Endothelial cell of hepatic sinusoid (primary cell): ENCODE measurements around the gene CAMTA1.

Experiments
- in situ Hi-C: cut with HindIII; loops from 2 replicates; pipeline ENCODE4 v1.10.0; 2017; ENCODE audit warnings: low sequenced_read_pairs

Gene CAMTA1

DNA sequence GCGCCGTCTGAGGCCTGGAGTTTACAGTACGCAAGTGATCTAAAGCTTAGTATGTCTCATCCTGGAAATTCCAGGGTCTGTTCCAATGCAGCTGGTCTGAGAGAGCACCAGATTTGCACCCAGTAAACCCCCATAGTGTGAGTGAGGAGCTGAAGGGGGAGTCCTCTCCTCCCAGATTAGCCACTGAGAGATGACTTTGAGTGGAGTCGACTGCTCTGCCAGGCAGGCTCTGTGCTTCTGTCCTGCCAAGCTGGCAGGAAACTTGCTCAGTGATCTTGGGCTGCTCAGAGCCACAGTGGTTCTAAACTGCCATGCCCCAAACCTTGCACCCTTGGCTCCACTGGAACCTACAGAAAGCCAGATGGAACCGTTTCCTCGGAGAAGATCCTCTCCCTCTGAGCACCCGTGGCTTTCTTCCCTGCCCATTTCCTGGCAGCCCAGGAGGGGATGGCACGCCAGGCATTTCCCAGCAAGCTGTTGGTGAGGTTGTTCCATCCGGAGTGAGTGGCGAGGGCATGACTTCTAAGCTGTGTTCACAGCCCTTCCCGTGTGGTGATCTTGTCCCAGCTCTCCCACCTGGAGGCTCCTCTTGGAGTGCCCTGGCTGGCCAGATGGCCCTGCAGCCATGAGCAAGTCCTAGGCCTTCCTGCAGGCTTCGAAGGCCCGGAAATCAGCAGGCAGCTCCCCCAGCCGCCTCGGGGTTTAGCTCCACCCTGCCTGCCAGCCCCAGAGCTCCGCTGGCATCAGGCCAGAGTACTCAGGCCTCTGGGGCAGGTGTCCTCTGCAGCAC lies 859.9 kb downstream of the CAMTA1 start:
- in situ Hi-C loops: no loop called here

GRCh38 chr1:7645751-7646048 lies 860.4 kb downstream of the CAMTA1 start:
- in situ Hi-C loops: no loop called here

- in situ Hi-C loops: no loop called here
Observed at GRCh38 chr1:7646164-7646563, 860.9 kb downstream of the CAMTA1 start.

- in situ Hi-C loops: no loop called here
Observed at GRCh38 chr1:7646981-7647901, 862.0 kb downstream of the CAMTA1 start.

DNA sequence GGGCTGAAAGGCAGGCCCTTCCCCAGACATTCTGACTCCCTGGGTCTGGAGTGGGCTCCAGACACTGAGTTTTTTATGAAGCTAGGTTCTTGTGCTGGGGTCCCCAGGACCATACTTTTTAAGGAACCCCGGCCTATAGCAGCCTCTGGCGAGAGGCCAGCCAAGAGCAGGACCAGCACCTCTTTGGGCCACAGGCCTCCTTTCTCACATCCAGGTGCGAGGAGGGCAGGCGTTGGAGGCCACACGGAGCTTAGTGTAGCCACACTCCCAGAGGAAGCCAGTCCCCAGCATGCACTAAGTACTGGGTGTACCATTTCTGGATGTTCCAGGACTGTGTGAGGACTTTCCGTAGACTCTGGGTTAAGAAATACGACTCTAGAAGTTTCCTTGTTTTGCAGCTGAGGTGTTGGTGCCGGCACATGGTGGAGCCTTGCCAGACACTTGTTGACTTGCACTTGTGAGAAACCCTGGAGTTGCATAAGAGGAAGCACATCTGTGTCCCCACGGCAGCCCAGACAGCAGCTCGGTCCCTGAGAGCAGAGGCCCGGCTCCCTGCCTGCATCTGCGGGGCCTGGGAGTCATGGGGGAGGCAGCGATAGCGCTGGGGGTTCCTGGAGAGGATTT lies 863.6 kb downstream of the CAMTA1 start:
- in situ Hi-C loops: no loop called here

GRCh38 chr1:7650801-7651200 lies 865.5 kb downstream of the CAMTA1 start:
- in situ Hi-C loops: no loop called here

DNA sequence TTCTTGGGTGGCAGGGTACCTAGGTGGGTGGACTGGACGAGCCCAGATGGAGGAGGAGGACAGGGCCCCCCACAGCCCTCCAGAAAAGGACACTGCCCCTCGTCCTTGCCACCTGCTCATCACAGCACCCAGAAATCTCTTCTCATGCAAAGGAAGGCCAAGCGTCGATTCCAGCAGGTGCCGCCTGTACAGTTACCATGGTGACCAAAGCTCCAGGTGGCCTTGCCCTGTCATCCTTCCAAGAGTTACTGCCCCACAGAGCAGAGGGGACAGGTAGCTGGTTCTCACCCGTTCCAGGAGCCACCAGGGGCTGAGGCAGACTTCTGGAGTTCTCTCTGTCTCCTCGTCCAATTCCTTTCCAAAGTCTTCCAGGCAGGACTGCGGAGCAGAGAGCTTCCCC lies 865.9 kb downstream of the CAMTA1 start:
- in situ Hi-C loops: no loop called here

- in situ Hi-C loops: no loop called here
Observed at GRCh38 chr1:7652061-7652460, 866.8 kb downstream of the CAMTA1 start.

DNA sequence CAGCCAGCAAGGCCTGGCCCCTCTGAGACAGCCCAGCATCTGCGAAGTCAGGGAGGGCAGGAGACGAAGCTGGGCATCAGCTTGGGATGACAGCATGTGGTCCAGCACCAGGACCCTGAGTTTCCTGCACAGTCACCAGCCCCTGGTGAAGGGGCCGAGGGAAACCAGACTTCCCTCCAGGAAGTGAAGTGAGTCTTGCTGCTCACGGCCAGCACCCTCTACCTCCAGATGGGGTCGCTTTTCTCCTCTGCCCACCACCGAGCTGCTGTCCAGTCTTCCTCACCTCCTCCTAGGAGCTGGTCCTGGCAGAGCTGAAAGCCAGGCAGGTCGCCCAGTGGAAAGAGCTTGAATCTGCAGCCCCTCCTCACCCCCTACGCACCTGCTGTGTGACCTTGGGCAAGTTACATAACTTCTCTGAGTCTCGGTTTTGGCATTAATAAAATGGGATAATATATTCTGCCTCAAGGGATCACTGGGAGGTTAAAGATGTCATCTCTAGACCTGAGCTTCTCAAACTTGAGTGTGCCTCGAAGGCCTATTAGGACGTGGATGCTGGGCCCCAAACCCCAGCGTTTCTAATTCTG lies 867.4 kb downstream of the CAMTA1 start:
- in situ Hi-C loops: no loop called here

- in situ Hi-C loops: loop anchor here (5.0 kb wide), 1 partner anchor 93 kb away; no protein-coding TSS in a partner anchor
Observed at GRCh38 chr1:7654725-7655124, 869.5 kb downstream of the CAMTA1 start.

GRCh38 chr1:7655354-7655753 lies 870.1 kb downstream of the CAMTA1 start:
- in situ Hi-C loops: loop anchor here (5.0 kb wide), 1 partner anchor 92 kb away; no protein-coding TSS in a partner anchor

GRCh38 chr1:7656557-7657215 lies 871.4 kb downstream of the CAMTA1 start:
- in situ Hi-C loops: loop anchor here (5.0 kb wide), 1 partner anchor 91 kb away; no protein-coding TSS in a partner anchor

DNA sequence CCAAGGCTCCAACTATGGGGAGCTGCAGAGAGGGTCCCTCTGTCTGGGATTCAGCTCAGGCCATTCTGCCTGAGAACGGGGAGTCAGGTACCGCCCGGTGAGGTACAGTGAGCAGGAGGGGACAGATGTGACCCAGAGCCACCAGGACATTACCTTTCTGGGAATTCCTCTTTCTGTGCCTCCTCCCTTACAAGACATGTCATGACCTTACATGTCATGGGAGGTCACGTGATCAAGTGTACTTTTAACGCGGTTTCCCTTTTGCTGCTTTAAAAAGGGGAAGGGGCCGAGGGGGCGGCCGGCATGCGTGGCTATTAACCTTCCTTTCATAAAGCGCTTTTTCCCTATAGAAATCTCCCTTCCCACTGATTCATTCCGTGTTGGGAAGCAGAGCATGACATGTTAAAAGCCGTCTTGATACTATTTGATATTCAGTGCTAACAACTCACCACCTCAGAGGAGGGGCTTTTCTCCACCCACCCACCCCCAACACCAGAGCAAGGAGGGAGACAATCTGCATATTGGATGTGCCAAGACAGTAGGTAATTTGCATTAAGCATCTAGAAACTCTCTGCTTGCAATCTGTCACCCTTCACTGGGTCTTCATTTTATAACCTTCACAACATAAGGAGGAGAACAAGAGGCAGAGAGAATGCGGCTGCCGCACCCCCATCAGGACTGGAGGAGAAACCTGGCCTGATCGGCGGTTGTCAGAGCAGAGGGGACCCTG lies 872.2 kb downstream of the CAMTA1 start:
- in situ Hi-C loops: loop anchor here (5.0 kb wide), 1 partner anchor 90 kb away; no protein-coding TSS in a partner anchor

GRCh38 chr1:7658099-7658498 lies 872.8 kb downstream of the CAMTA1 start:
- in situ Hi-C loops: loop anchor here (5.0 kb wide), 1 partner anchor 89 kb away; no protein-coding TSS in a partner anchor

DNA sequence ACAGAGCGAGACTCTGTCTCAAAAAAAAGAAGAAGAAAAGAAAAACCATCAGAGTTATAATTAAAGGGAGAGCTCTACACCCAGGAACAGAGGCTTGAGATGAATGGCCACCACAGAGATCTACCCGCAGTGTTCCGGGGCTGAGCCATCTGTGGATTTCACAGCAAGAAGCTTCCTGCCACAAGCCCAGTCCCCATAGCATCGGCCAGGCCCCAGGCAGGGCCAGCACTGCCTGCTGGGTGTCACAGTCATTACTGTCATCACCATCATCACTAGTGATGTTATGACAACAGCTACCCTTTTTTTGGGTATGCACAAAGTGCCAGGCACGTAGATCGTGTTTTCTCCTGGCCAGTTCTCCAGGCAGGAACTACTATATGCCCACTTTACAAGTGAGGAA lies 874.3 kb downstream of the CAMTA1 start:
- in situ Hi-C loops: loop anchor here (5.0 kb wide), 1 partner anchor 88 kb away; no protein-coding TSS in a partner anchor

DNA sequence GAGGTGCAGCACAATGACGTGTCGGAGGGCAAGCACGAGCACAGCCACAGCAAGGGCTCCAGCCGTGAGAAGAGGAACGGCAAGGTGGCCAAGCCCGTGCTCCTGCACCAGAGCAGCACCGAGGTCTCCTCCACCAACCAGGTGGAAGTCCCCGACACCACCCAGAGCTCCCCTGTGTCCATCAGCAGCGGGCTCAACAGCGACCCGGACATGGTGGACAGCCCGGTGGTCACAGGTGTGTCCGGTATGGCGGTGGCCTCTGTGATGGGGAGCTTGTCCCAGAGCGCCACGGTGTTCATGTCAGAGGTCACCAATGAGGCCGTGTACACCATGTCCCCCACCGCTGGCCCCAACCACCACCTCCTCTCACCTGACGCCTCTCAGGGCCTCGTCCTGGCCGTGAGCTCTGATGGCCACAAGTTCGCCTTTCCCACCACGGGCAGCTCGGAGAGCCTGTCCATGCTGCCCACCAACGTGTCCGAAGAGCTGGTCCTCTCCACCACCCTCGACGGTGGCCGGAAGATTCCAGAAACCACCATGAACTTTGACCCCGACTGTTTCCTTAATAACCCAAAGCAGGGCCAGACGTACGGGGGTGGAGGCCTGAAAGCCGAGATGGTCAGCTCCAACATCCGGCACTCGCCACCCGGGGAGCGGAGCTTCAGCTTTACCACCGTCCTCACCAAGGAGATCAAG lies 878.3 kb downstream of the CAMTA1 start:
- in situ Hi-C loops: no loop called here

- in situ Hi-C loops: no loop called here
Observed at GRCh38 chr1:7664147-7664892, 879.1 kb downstream of the CAMTA1 start.

GRCh38 chr1:7664893-7665250 lies 879.6 kb downstream of the CAMTA1 start:
- in situ Hi-C loops: no loop called here
